GM19043 (cell line): ENCODE results near the gene KIF18A.
"Not testable (repeated sequence)": the region's sequence is repeated elsewhere in the genome, so short reads cannot be mapped to it uniquely, and the experiment has no call there.

Experiments used
- ATAC-seq: cut with Tn5 transposase; IDR thresholded peaks from one replicate; pipeline ENCODE4 v1.9.1; 2021; ENCODE audit warnings: low read depth; ENCODE audit not compliant: unreplicated experiment

Gene KIF18A

GRCh38 chr11:28107750-28108618 lies at the start of gene KIF18A, which contains the start of gene METTL15:
TSS of gene KIF18A (minus strand) at chr11:28108156. CDS start at chr11:28097947, 10,209 bp downstream.
TSS of gene METTL15 (plus strand) at chr11:28108388. CDS start at chr11:28113335, 4,947 bp downstream.
- ATAC-seq: peak; percentile 90

- no peak for ATAC-seq
Measured at GRCh38 chr11:28153586-28153985, 45.6 kb upstream of the KIF18A start.

GRCh38 chr11:28152743-28153142 lies 44.8 kb upstream of the KIF18A start:
- ATAC-seq: no peak

- no peak for ATAC-seq
Measured at GRCh38 chr11:28146123-28146751, 38.3 kb upstream of the KIF18A start.

GRCh38 chr11:28144808-28145207 lies 36.9 kb upstream of the KIF18A start:
- no peak for ATAC-seq

GRCh38 chr11:28142724-28143123 lies 34.8 kb upstream of the KIF18A start:
- no peak for ATAC-seq

GRCh38 chr11:28140689-28141455 lies 32.9 kb upstream of the KIF18A start:
- ATAC-seq: no peak

GRCh38 chr11:28139841-28140415 lies 32.0 kb upstream of the KIF18A start:
- ATAC-seq: no peak

- no peak for ATAC-seq
Measured at GRCh38 chr11:28137832-28138231, 29.9 kb upstream of the KIF18A start.

GRCh38 chr11:28137366-28137765 lies 29.4 kb upstream of the KIF18A start:
- ATAC-seq: no peak

- ATAC-seq: not testable (repeated sequence)
Measured at GRCh38 chr11:28136157-28136556, 28.2 kb upstream of the KIF18A start.

- ATAC-seq: no peak
Measured at GRCh38 chr11:28133146-28133545, 25.2 kb upstream of the KIF18A start.

GRCh38 chr11:28132548-28132947 lies 24.6 kb upstream of the KIF18A start:
- ATAC-seq: no peak

- no peak for ATAC-seq
Measured at GRCh38 chr11:28123151-28123581, 15.2 kb upstream of the KIF18A start.

GRCh38 chr11:28117712-28118111 lies 9.8 kb upstream of the KIF18A start:
- no peak for ATAC-seq

GRCh38 chr11:28114731-28115130 lies 6.8 kb upstream of the KIF18A start:
- ATAC-seq: no peak

- ATAC-seq: no peak
Measured at GRCh38 chr11:28114116-28114515, 6.2 kb upstream of the KIF18A start.

GRCh38 chr11:28110821-28111200 lies 2.9 kb upstream of the KIF18A start:
- no peak for ATAC-seq

GRCh38 chr11:28110108-28110820 lies 2.3 kb upstream of the KIF18A start:
- peak; percentile 34 for ATAC-seq

- no peak for ATAC-seq
Measured at GRCh38 chr11:28108958-28109357, 1.0 kb upstream of the KIF18A start.
